T-helper 2 cell treated with Interferon-gamma antibody and Interleukin-4, amounts not matched to agents 5 μg/mL and 100 μg/mL, for 36 hours (primary cell): ENCODE results near the gene ZNF837.
A peak's percentile ranks its signal among the peaks of the same experiment; 100 is the strongest.

Experiments
- DNase-seq: peaks from one replicate; pipeline ENCODE4 v3.0.0; 2021; ENCODE audit warnings: low spot score
- H3K27ac Mint-ChIP-seq: one replicate; pipeline ENCODE4 v1.8.0; 2021; ENCODE audit warnings: mild to moderate bottlenecking, mixed read lengths
- H3K27me3 Mint-ChIP-seq: one replicate; pipeline ENCODE4 v1.8.0; 2021; ENCODE audit warnings: low read depth, mixed read lengths
- H3K36me3 Mint-ChIP-seq: one replicate; pipeline ENCODE4 v1.8.0; 2021; ENCODE audit warnings: low read depth, mixed read lengths
- H3K4me1 Mint-ChIP-seq: one replicate; pipeline ENCODE4 v1.8.0; 2021; ENCODE audit warnings: low read depth, mixed read lengths
- H3K4me3 Mint-ChIP-seq: one replicate; pipeline ENCODE4 v1.8.0; 2022; ENCODE audit warnings: mild to moderate bottlenecking, moderate library complexity, mixed read lengths
- H3K9me3 Mint-ChIP-seq: one replicate; pipeline ENCODE4 v1.8.0; 2021; ENCODE audit warnings: mixed read lengths

The ZNF837 gene

GRCh38 chr19:58338336-58338735 lies 42.5 kb downstream of the ZNF837 start:
- peaks cover 4% of the 10 kb centered on the region for H3K9me3 Mint-ChIP-seq
- peaks cover 45% of the 10 kb centered on the region for H3K36me3 Mint-ChIP-seq
- no peaks in the 10 kb centered on the region for H3K4me1 Mint-ChIP-seq
- no peak overlapping the region for H3K4me3 Mint-ChIP-seq
- no peaks in the 10 kb centered on the region for H3K27me3 Mint-ChIP-seq
- H3K27ac Mint-ChIP-seq = no peak overlapping the region
- DNase-seq = no peak

GRCh38 chr19:58336820-58337219 lies 44.0 kb downstream of the ZNF837 start:
- Mint-ChIP-seq H3K9me3 (peaks cover 4% of the 10 kb centered on the region), H3K4me1 (no peaks in the 10 kb centered on the region), H3K4me3 (no peak overlapping the region), H3K27me3 (no peaks in the 10 kb centered on the region), H3K36me3 (peaks cover 42% of the 10 kb centered on the region), H3K27ac (no peak overlapping the region)
- DNase-seq = no peak

DNA sequence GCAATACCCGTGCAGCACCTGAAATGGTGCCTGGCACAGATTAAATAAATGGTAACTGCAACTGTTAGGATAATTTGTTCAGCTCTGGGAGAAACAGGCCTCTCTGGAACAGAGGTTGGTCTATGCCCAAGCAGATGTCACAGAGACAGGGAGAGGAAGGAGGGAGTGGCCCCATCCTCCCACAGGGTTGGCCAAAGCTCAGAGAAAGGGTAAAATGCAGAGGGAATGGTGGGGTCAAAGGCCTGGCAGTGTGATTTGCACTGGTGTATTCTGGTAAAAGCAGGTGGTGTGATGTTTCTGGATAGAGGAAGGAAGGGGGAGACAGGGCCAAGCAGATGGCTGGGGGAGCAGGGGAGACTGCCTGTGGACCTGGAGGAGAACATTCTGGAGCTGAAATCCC lies 44.6 kb downstream of the ZNF837 start:
- Mint-ChIP-seq H3K36me3 (peaks cover 41% of the 10 kb centered on the region), H3K4me1 (no peaks in the 10 kb centered on the region), H3K9me3 (peaks cover 4% of the 10 kb centered on the region), H3K4me3 (no peak overlapping the region), H3K27ac (no peak overlapping the region), H3K27me3 (no peaks in the 10 kb centered on the region)
- no peak for DNase-seq

- Mint-ChIP-seq H3K27me3 (no peaks in the 10 kb centered on the region), H3K27ac (no peak overlapping the region), H3K36me3 (peaks cover 40% of the 10 kb centered on the region), H3K4me3 (no peak overlapping the region), H3K4me1 (no peaks in the 10 kb centered on the region), H3K9me3 (peaks cover 4% of the 10 kb centered on the region)
- no peak for DNase-seq
Measured at GRCh38 chr19:58335630-58336029, 45.2 kb downstream of the ZNF837 start.

GRCh38 chr19:58334691-58335249 lies 46.1 kb downstream of the ZNF837 start:
- peaks cover 35% of the 10 kb centered on the region for H3K36me3 Mint-ChIP-seq
- H3K27me3 Mint-ChIP-seq = no peaks in the 10 kb centered on the region
- no peak overlapping the region for H3K27ac Mint-ChIP-seq
- peaks cover 2% of the 10 kb centered on the region for H3K9me3 Mint-ChIP-seq
- no peak overlapping the region for H3K4me3 Mint-ChIP-seq
- DNase-seq = no peak
- no peaks in the 10 kb centered on the region for H3K4me1 Mint-ChIP-seq

DNA sequence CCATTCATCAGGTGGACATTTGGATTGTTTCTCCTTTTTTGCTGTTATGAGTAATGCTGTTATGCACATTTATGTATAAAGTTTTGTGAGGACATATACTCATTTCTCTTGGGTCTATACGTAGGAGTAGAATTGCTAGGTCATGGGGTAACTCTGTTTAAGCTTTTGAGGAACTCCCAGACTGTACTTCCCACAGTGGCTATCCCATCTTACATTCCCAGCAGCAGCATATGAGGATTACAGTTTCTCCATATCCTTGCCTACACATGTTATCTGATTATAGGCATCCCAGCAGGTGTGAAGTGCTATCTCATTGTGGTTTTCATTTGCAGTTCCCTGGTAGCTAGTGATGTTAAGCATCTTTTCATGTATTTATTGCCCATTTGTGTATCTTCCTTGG lies 48.1 kb downstream of the ZNF837 start:
- Mint-ChIP-seq H3K27me3 (no peaks in the 10 kb centered on the region), H3K9me3 (no peaks in the 10 kb centered on the region), H3K4me1 (peaks cover 9% of the 10 kb centered on the region), H3K36me3 (peaks cover 18% of the 10 kb centered on the region), H3K4me3 (no peak overlapping the region), H3K27ac (no peak overlapping the region)
- no peak for DNase-seq

GRCh38 chr19:58330458-58330857 lies 50.4 kb downstream of the ZNF837 start:
- DNase-seq = no peak
- Mint-ChIP-seq H3K4me3 (no peak overlapping the region), H3K4me1 (peaks cover 9% of the 10 kb centered on the region), H3K27me3 (no peaks in the 10 kb centered on the region), H3K9me3 (no peaks in the 10 kb centered on the region), H3K27ac (no peak overlapping the region), H3K36me3 (peaks cover 11% of the 10 kb centered on the region)

DNA sequence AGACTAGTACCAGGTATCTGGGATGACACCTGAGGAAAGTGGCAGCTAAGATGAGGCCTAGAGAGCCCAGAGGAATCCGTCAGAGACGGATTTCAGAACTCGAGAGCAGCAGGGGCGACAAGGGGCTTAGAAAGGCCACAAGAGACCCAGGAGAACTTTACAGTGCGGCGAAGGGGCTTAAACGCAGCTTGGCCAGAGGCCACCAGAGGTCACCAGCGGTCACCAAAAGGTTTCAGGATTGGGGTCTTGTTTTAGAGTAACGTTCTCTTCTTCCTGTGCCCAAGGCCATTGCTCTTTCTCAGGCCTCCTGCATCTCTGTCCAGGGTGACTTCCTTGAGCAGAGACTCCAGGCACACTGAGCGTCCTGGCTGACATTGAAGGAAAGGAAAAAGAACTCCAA lies 51.8 kb downstream of the ZNF837 start:
- no peak for DNase-seq
- H3K36me3 Mint-ChIP-seq = peaks cover 2% of the 10 kb centered on the region
- H3K4me1 Mint-ChIP-seq = peaks cover 9% of the 10 kb centered on the region
- H3K27ac Mint-ChIP-seq = no peak overlapping the region
- no peaks in the 10 kb centered on the region for H3K9me3 Mint-ChIP-seq
- no peak overlapping the region for H3K4me3 Mint-ChIP-seq
- no peaks in the 10 kb centered on the region for H3K27me3 Mint-ChIP-seq

GRCh38 chr19:58326914-58327726 lies 53.7 kb downstream of the ZNF837 start, which contains the start of gene ZSCAN22:
ZSCAN22 (plus strand) TSS chr19:58326994; CDS start chr19:58334803, 7,809 bp downstream.
- no peaks in the 10 kb centered on the region for H3K9me3 Mint-ChIP-seq
- no peak within 1 kb of the TSS for H3K27ac Mint-ChIP-seq
- H3K4me1 Mint-ChIP-seq = peaks cover 9% of the 10 kb centered on the region
- H3K27me3 Mint-ChIP-seq = no peaks in the 10 kb centered on the region
- no peak within 1 kb of the TSS for H3K4me3 Mint-ChIP-seq
- H3K36me3 Mint-ChIP-seq = peaks cover 2% of the 10 kb centered on the region
- DNase-seq = peak; percentile 93

DNA sequence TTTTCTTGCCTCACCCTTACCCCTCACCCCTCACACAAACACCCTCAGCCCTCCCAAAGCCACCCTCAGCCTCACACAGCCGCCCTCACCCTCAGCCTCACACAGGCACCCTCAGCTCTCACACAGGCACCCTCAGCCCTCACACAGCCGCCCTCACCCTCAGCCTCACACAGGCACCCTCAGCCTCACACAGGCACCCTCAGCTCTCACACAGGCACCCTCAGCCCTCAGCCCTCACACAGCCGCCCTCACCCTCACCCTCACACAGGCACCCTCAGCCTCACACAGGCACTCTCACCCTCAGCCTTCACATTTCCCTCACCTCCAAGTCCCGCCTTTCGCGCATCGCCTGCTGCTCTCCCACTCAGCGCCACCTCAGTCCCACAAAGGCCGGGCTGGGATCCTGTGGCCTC lies 54.3 kb downstream of the ZNF837 start:
- peaks cover 9% of the 10 kb centered on the region for H3K4me1 Mint-ChIP-seq
- no peak overlapping the region for H3K27ac Mint-ChIP-seq
- DNase-seq = no peak
- H3K27me3 Mint-ChIP-seq = no peaks in the 10 kb centered on the region
- peaks cover 2% of the 10 kb centered on the region for H3K36me3 Mint-ChIP-seq
- no peaks in the 10 kb centered on the region for H3K9me3 Mint-ChIP-seq
- no peak overlapping the region for H3K4me3 Mint-ChIP-seq

GRCh38 chr19:58325311-58326022 lies 55.4 kb downstream of the ZNF837 start:
- Mint-ChIP-seq H3K9me3 (no peaks in the 10 kb centered on the region), H3K27ac (no peak overlapping the region), H3K36me3 (no peaks in the 10 kb centered on the region), H3K4me3 (no peak overlapping the region), H3K27me3 (no peaks in the 10 kb centered on the region), H3K4me1 (peaks cover 9% of the 10 kb centered on the region)
- no peak for DNase-seq

GRCh38 chr19:58319241-58319640 lies 61.6 kb downstream of the ZNF837 start:
- no peak for DNase-seq
- H3K27me3 Mint-ChIP-seq = no peaks in the 10 kb centered on the region
- peaks cover 14% of the 10 kb centered on the region for H3K36me3 Mint-ChIP-seq
- H3K4me1 Mint-ChIP-seq = no peaks in the 10 kb centered on the region
- no peak overlapping the region for H3K4me3 Mint-ChIP-seq
- H3K27ac Mint-ChIP-seq = no peak overlapping the region
- H3K9me3 Mint-ChIP-seq = no peaks in the 10 kb centered on the region

DNA sequence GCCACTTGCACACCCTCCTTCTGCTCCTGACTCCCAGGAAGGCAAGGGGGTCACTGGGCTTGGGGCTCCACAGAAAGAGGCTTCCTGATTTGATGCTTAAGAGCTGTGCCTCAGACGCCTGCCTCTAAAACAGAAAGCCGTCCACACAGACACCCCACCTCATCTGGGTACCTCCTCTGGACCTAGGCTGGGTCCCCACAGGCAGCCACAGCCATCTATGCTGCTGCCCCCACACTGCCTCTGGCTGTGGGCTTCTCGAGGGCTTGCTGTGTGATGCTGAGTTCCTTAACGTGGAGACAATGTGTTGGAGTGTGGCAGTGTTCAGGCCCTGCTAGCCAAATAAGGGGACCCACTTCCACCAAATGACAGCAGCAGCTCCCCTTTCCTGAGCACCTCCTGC lies 62.5 kb downstream of the ZNF837 start:
- Mint-ChIP-seq H3K36me3 (peaks cover 21% of the 10 kb centered on the region), H3K4me3 (no peak overlapping the region), H3K9me3 (no peaks in the 10 kb centered on the region), H3K4me1 (no peaks in the 10 kb centered on the region), H3K27me3 (no peaks in the 10 kb centered on the region), H3K27ac (no peak overlapping the region)
- no peak for DNase-seq
